Astrocyte of the cerebellum (primary cell): ENCODE measurements around the gene VCX3B.
"Not testable (repeated sequence)": the region's sequence is repeated elsewhere in the genome, so short reads cannot be mapped to it uniquely, and the experiment has no call there.

Source experiments
- DNase-seq: peaks from one replicate; pipeline ENCODE4 v3.0.0-alpha.2; 2011; ENCODE audit warnings: low read depth
- H3K4me3 ChIP-seq: 2 replicates; pipeline ENCODE4 v1.5.1; 2011; ENCODE audit warnings: mild to moderate bottlenecking, low read depth, low read length, moderate library complexity
- in situ Hi-C: cut with HindIII; loops from 2 replicates; pipeline ENCODE4 v1.10.0; 2017; ENCODE audit warnings: low sequenced_read_pairs
- TF ChIP-seq, protein P1 (sequence below): IDR thresholded peaks from 2 replicates; pipeline ENCODE4 v1.5.1; 2012; ENCODE audit warnings: low read length, low read depth, moderate library complexity, mild to moderate bottlenecking; ENCODE audit errors: missing control alignments

The VCX3B gene

GRCh38 chrX:8464530-8464929, at the start of gene VCX3B:
VCX3B (plus strand) TSS chrX:8464830; CDS start chrX:8465451, 621 bp downstream.
- DNase-seq, H3K4me3 ChIP-seq, in situ Hi-C loops: not testable (repeated sequence)

GRCh38 chrX:8418301-8418700, 46.3 kb upstream of the VCX3B start:
- in situ Hi-C loops, result no loop called here
- H3K4me3 ChIP-seq, result no peak overlapping the region
- DNase-seq, result no peak
- TF ChIP-seq, protein P1, sequence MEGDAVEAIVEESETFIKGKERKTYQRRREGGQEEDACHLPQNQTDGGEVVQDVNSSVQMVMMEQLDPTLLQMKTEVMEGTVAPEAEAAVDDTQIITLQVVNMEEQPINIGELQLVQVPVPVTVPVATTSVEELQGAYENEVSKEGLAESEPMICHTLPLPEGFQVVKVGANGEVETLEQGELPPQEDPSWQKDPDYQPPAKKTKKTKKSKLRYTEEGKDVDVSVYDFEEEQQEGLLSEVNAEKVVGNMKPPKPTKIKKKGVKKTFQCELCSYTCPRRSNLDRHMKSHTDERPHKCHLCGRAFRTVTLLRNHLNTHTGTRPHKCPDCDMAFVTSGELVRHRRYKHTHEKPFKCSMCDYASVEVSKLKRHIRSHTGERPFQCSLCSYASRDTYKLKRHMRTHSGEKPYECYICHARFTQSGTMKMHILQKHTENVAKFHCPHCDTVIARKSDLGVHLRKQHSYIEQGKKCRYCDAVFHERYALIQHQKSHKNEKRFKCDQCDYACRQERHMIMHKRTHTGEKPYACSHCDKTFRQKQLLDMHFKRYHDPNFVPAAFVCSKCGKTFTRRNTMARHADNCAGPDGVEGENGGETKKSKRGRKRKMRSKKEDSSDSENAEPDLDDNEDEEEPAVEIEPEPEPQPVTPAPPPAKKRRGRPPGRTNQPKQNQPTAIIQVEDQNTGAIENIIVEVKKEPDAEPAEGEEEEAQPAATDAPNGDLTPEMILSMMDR, result no peak

DNA sequence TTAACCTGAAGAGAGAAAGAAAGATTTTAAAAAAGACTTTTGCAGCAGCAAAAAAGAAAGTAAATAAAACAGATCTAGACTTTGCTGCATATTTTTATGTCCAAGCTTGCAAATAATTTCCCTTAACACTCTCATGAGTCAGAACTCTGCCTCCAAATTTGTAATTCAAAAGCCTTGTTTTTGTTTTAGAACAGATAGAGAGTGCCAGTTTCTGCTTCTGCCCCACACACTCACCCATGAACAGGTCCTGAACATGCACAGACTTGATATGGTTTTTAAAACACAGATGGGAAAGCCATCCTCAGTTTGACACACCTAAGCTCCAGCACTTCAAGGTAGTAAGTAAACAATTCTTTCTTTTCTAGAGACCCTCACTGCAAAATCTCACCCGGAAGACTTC, 39.7 kb upstream of the VCX3B start:
- no peak for DNase-seq
- no peak overlapping the region for H3K4me3 ChIP-seq
- in situ Hi-C loops, result no loop called here
- TF ChIP-seq, protein P1, result no peak

- H3K4me3 ChIP-seq, result no peak overlapping the region
- TF ChIP-seq, protein P1, result no peak
- DNase-seq, result no peak
- in situ Hi-C loops, result no loop called here
Measured at GRCh38 chrX:8429692-8430249, 34.9 kb upstream of the VCX3B start.

DNA sequence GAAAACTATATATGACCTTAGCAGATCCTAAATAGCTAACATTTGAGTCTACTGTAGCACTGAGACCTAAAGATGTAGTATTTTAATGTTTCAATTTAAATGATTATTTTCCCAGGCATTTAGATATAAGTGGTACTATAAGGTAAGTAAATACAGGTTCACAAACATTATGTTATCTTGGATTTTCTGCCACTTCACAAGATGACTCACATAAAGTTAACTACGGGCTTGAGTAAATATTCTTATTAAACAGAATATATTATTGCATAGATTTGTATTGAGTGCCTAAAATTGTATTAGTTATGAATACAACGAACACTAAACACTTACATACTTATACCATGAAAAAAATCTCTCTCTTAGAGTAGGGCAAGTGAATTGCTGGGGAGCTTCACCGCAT, 34.2 kb upstream of the VCX3B start:
- DNase-seq, result no peak
- in situ Hi-C loops, result no loop called here

GRCh38 chrX:8432396-8432795, 32.2 kb upstream of the VCX3B start:
- TF ChIP-seq, protein P1, result no peak
- H3K4me3 ChIP-seq, result no peak overlapping the region
- in situ Hi-C loops, result no loop called here
- no peak for DNase-seq

More for the DNA sequence above, 34.2 kb upstream of the VCX3B start:
- no peak overlapping the region for H3K4me3 ChIP-seq
- TF ChIP-seq, protein P1, result no peak

DNA sequence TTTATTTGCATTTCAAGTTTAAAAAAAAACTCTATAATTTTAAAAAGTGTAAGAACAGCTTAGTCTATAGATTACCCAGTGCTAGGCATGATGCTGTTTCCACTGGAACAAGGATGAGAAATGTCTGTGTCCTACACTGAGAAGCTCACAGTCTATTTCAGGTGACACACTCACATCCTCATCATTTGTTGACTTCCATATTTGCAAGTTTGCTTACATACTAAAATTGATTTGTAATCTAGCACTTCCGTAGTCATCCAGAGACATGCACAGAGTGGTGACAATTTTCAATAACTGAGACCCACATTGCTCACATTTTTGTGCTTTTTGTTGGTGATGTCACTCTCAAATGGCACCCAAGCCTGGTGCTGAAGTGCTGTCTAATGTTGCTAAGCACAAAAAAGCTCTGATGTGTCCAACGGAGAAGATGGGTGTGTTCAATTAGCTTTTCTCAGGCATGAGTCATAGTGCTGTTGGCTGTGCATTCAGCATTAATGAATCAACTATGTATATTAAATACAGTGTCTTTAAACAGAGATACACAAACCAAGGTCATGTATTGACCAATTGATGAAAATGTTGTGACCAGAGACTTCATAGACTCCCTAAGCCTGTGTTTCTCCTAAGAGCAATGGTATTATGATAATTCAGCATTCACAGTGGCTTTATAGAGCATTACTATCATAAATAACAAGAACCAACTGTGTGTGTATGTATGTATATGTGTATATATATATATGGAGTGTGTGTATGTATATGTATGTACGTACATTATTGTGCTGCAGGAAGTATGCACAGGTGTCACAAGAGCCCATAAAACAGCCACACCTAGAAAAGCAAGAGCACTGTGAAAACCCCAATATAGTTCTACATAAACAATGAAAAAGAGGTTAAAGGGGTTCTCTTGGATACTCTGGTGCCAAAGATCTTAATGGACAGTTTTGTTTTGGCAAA, 31.2 kb upstream of the VCX3B start:
- in situ Hi-C loops, result no loop called here
- TF ChIP-seq, protein P1, result no peak

More for the DNA sequence above, 31.2 kb upstream of the VCX3B start:
- H3K4me3 ChIP-seq, result no peak overlapping the region
- DNase-seq, result no peak
